Islet precursor cell (in vitro differentiated cells): ENCODE results near the gene CAB39.

Experiments used
- DNase-seq: peaks from one replicate; pipeline ENCODE4 v3.0.0-alpha.2; 2018

CAB39 gene

GRCh38 chr2:230865307-230865765 is 152.7 kb downstream of the CAB39 start:
- peak; percentile 69 for DNase-seq

DNA sequence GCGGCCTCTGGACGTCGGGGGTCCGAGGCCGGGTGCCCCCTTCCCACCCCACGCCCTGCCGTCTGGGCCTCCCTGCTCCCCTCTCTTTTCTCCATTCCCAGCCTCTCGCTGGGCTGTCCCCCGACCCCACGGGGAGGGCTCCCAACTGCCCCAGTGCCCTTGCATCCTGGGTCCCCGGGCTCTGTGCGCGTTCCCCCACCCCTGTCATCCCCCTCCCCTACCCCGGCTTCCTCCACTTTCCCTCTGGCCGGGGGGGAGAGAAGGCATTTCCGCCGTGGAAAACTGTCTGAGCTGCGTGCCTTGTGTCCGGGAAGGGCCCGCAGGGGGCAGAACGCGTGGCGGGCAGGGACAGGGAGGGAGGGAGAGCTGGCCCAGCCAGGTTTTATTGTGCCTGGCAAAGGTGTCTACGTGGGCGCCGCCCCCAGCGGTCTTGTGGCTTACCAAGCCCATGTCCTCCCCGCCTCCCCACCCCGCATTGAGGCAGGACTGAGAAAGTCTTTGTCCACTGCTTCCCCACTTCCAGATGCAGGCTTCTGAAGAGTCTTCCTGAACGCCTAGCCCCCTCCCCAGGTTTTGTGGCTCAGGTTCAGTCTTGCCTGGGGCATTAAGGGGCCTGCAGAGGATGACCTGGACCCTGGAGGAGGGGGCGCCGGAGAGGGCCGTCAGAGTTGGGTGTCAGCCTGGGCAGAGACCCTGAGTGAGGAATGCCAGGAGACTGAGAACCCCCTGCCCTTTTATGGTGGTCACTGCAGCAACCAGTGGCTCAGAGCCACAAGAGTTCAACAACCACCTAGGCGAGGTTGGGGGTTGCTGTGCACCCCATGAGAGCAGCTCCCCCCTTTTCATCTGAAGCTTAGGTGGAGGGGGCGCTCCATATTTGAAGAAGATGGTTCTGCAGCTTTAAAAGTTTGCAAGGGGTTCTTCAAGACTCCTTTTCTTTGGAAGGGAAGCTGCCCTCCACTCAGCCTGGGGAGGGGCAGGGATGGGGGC is 153.4 kb downstream of the CAB39 start:
- DNase-seq: peak; percentile 92

DNA sequence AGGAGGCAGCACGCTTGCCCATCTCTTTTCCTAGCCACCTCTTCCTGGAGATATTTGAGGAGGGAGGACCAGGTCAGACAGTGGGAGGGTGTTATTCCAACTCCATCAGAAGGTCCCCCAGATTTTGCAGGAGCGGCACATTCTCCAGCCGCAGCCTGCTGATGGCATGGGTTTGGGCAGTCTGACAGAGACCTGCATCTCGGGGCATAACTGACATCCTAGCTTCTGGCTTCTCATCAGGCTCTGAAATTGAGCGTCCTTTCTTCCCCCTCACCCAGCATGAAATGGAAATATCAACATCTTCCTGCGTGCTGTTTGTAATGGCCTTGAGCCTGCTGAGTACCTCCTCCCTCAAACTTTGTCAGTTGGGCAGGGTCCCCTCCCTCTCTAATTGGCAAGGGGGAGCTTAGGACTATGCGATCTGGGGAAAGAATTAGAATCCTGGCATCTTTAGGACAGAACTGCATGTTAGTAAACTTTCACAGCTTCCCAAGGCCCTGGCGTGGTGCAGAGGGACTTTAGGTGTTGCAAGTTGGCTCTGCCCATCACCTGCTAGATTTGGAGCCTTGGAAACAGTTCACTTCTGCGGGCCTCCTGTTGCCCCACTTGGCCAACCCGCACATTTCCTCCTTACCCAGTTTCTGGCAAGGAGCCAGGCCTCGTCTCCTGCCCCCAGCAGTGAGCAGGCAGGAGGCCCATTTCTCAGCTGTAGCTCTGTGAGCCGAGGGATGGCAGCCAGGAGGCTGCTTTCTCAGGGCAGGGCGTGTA is 154.3 kb downstream of the CAB39 start:
- DNase-seq: peak; percentile 55

GRCh38 chr2:230868161-230868946 is 155.7 kb downstream of the CAB39 start:
- peak; percentile 82 for DNase-seq

GRCh38 chr2:230868947-230869913 is 156.6 kb downstream of the CAB39 start:
- DNase-seq: peak; percentile 62

- DNase-seq: no peak
Measured at GRCh38 chr2:230869914-230870543, 157.4 kb downstream of the CAB39 start.
